Skin of body (tissue), 2 donors: ENCODE results near the gene PAQR4. TPM values are rescaled to one million over a fixed set of nuclear protein-coding genes. Genes with fewer than 3 reads are reported as not detected.

Experiments
- DNase-seq: peaks from one replicate; lab custom pipeline; 2025; lab: John Stamatoyannopoulos, UW
- total RNA-seq: library from RNA; depleted of rRNA; stranded (reverse); fragments of >200 nt; gene quantifications from one replicate; pipeline ENCODE4 v1.2.3, GENCODE V29; 2014

The PAQR4 gene
- total RNA-seq, 1 donor from 2014 or later = 7.0 TPM

- no peak for DNase-seq
Measured at GRCh38 chr16:2964475-2965336, 4.4 kb upstream of the PAQR4 start.

- DNase-seq = no peak
Measured at GRCh38 chr16:2966043-2966807, 2.9 kb upstream of the PAQR4 start.

- no peak for DNase-seq
Measured at GRCh38 chr16:2966808-2967191, 2.3 kb upstream of the PAQR4 start.

GRCh38 chr16:2967211-2967631 is 1.9 kb upstream of the PAQR4 start:
- no peak for DNase-seq

- no peak for DNase-seq
Measured at GRCh38 chr16:2967721-2968161, 1.4 kb upstream of the PAQR4 start.

- no peak for DNase-seq
Measured at GRCh38 chr16:2968368-2968737, 795 bp upstream of the PAQR4 start.

- DNase-seq = no peak
Measured at GRCh38 chr16:2969545-2970521, 685 bp downstream of the PAQR4 start.

GRCh38 chr16:2970563-2970962 is 1.4 kb downstream of the PAQR4 start:
- no peak for DNase-seq

GRCh38 chr16:2971134-2971984 is 2.2 kb downstream of the PAQR4 start:
- DNase-seq = no peak

GRCh38 chr16:2971985-2972784 is 3.0 kb downstream of the PAQR4 start:
- DNase-seq = no peak

GRCh38 chr16:2973093-2973492 is 3.9 kb downstream of the PAQR4 start:
- no peak for DNase-seq

GRCh38 chr16:2973605-2974318 is 4.6 kb downstream of the PAQR4 start:
- no peak for DNase-seq

- DNase-seq = no peak
Measured at GRCh38 chr16:2974319-2975056, 5.3 kb downstream of the PAQR4 start.

- DNase-seq = no peak
Measured at GRCh38 chr16:2975161-2975795, 6.1 kb downstream of the PAQR4 start.

- no peak for DNase-seq
Measured at GRCh38 chr16:2976201-2976600, 7.1 kb downstream of the PAQR4 start.

GRCh38 chr16:2976673-2977072 is 7.5 kb downstream of the PAQR4 start:
- no peak for DNase-seq

GRCh38 chr16:2977440-2977839 is 8.3 kb downstream of the PAQR4 start:
- DNase-seq = no peak
